OCI-LY7 (cell line): Measurements from ENCODE around the gene SPRR1B. TPM values are rescaled to one million over a fixed set of nuclear protein-coding genes. Genes with fewer than 3 reads are reported as not detected.
"Not testable (repeated sequence)": the region's sequence is repeated elsewhere in the genome, so short reads cannot be mapped to it uniquely, and the experiment has no call there.

Experiments
- BruUV-seq: library from RNA; stranded (reverse); fragments of 400-500 nt; replicated peaks from 2 replicates; lab custom pipeline; 2021; lab: Mats Ljungman, UMichigan
- CTCF ChIA-PET: fragments of 300-600 bp; sonication (Branson Sonifier 250); formaldehyde crosslinking; loops from one replicate; lab custom pipeline; 2022; ENCODE audit warnings: antibody characterized with exemption; ENCODE audit not compliant: unreplicated experiment; lab: Charles Lee
- POLR2A ChIA-PET: fragments of 300-600 bp; sonication (Branson Sonifier 250); formaldehyde crosslinking; loops from one replicate; lab custom pipeline; 2022; ENCODE audit warnings: antibody characterized with exemption; lab: Charles Lee
- DNase-seq: peaks from one replicate; pipeline ENCODE4 v3.0.0-alpha.2; 2015; ENCODE audit warnings: low spot score
- H2AFZ ChIP-seq: fragments of 200-600 bp; sonication (generic), shearing (Covaris generic); 2 replicates; pipeline ENCODE4 v1.6.1; 2014; ENCODE audit warnings: mild to moderate bottlenecking, antibody characterized with exemption, low read length, moderate library complexity
- H3K27ac ChIP-seq: fragments of 200-600 bp; sonication (generic); 2 replicates; pipeline ENCODE4 v1.5.1; 2014; ENCODE audit warnings: mixed run types, low read depth, mild to moderate bottlenecking, moderate library complexity, low read length, inconsistent platforms; ENCODE audit not compliant: poor library complexity, severe bottlenecking
- H3K36me3 ChIP-seq: fragments of 200-600 bp; sonication (generic); 2 replicates; pipeline ENCODE4 v1.6.1; 2014; ENCODE audit warnings: mild to moderate bottlenecking, antibody characterized with exemption, low read length, moderate library complexity, mixed read lengths; ENCODE audit not compliant: insufficient read depth
- H3K4me1 ChIP-seq: fragments of 200-600 bp; sonication (generic); 2 replicates; pipeline ENCODE4 v1.5.1; 2014; ENCODE audit warnings: mild to moderate bottlenecking, low read length; ENCODE audit not compliant: insufficient read depth, poor library complexity, severe bottlenecking
- H3K4me2 ChIP-seq: fragments of 200-600 bp; sonication (generic); 2 replicates; pipeline ENCODE4 v1.6.1; 2014; ENCODE audit warnings: mild to moderate bottlenecking, low read length
- H3K4me3 ChIP-seq: fragments of 200-600 bp; sonication (generic); 2 replicates; pipeline ENCODE4 v1.5.1; 2014; ENCODE audit warnings: mild to moderate bottlenecking, low read depth, low read length; ENCODE audit not compliant: poor library complexity, severe bottlenecking
- H3K79me2 ChIP-seq: fragments of 200-600 bp; sonication (generic); 2 replicates; pipeline ENCODE4 v1.6.1; 2016; ENCODE audit warnings: low read depth, mild to moderate bottlenecking, low read length, moderate library complexity, mixed read lengths; ENCODE audit not compliant: insufficient read depth
- H3K9me2 ChIP-seq: fragments of 200-600 bp; sonication (generic); 2 replicates; pipeline ENCODE4 v1.6.1; 2016; ENCODE audit warnings: mild to moderate bottlenecking, low read length, mixed read lengths; ENCODE audit not compliant: insufficient read depth
- H3K9me3 ChIP-seq: fragments of 200-600 bp; sonication (generic); 2 replicates; pipeline ENCODE4 v1.6.1; 2014; ENCODE audit warnings: mild to moderate bottlenecking, mixed run types, low read length, mixed read lengths
- H4K20me1 ChIP-seq: fragments of 200-600 bp; sonication (generic); 2 replicates; pipeline ENCODE4 v1.6.1; 2014; ENCODE audit warnings: mild to moderate bottlenecking, antibody characterized with exemption, low read length, moderate library complexity, mixed read lengths; ENCODE audit not compliant: insufficient read depth
- CTCF ChIP-seq: fragments of 200-600 bp; sonication (generic); conservative IDR thresholded peaks from 2 replicates; pipeline ENCODE4 v1.5.1; 2014; ENCODE audit warnings: mild to moderate bottlenecking, antibody characterized with exemption, low read length, moderate library complexity, mixed read lengths
- EZH2phosphoT487 ChIP-seq: fragments of 200-600 bp; sonication (generic); IDR thresholded peaks from 2 replicates; pipeline ENCODE4 v1.6.1; 2018; ENCODE audit warnings: low read depth, borderline replicate concordance, mild to moderate bottlenecking, mixed run types, antibody characterized with exemption, low read length, moderate library complexity, mixed read lengths
- intact Hi-C: fragments of 100-400 bp; cut with micrococcal nuclease; formaldehyde crosslinking; loops from one replicate; pipeline ENCODE4 v1.10.0; 2022; ENCODE audit not compliant: unreplicated experiment
- total RNA-seq, 2 experiments: library from RNA; depleted of rRNA in 1 of 2; stranded (reverse); fragments of >200 nt in 1 of 2; shearing (Covaris generic) in 1 of 2; gene quantifications; 2 replicates each; pipeline ENCODE4 v1.2.3, GENCODE V29; 2014 to 2022

SPRR1B gene
- total RNA-seq, 2 experiments from 2014 or later, result not detected

- intact Hi-C loops, result no loop called here
- no peak overlapping the region for H3K27ac ChIP-seq
- CTCF ChIA-PET, result no interaction called here
Observed at GRCh38 chr1:153035211-153035610, 4.2 kb downstream of the SPRR1B start.

GRCh38 chr1:153040950-153041631 lies 10.1 kb downstream of the SPRR1B start, which contains the start of gene SPRR2D:
SPRR2D (minus strand) TSS chr1:153041120; CDS start chr1:153040346, 774 bp downstream.
- no peaks in the 10 kb centered on the region for H3K9me3 ChIP-seq
- intact Hi-C loops, result no loop called here
- BruUV-seq, result no TSS peak
- no peak within 1 kb of the TSS for H2AFZ ChIP-seq
- TF ChIP-seq CTCF (no peak), EZH2phosphoT487 (no peak)
- ChIA-PET POLR2A (no interaction called here), CTCF (no interaction called here)
- no peak for DNase-seq
- H4K20me1 ChIP-seq, result no peaks in the 10 kb centered on the region
- no peak within 1 kb of the TSS for H3K4me2 ChIP-seq
- no peaks in the 10 kb centered on the region for H3K36me3 ChIP-seq
- H3K4me1 ChIP-seq, result no peaks in the 10 kb centered on the region
- H3K4me3 ChIP-seq, result no peak within 1 kb of the TSS
- no peaks in the 10 kb centered on the region for H3K9me2 ChIP-seq
- H3K79me2 ChIP-seq, result no peaks in the 10 kb centered on the region
- H3K27ac ChIP-seq, result no peak within 1 kb of the TSS

More at GRCh38 chr1:153035211-153035610, 4.2 kb downstream of the SPRR1B start:
- H3K79me2 ChIP-seq, result no peaks in the 10 kb centered on the region
- BruUV-seq, result no TSS peak
- H3K4me2 ChIP-seq, result no peak overlapping the region
- no peaks in the 10 kb centered on the region for H3K36me3 ChIP-seq
- no peaks in the 10 kb centered on the region for H3K9me2 ChIP-seq
- POLR2A ChIA-PET, result no interaction called here
- TF ChIP-seq EZH2phosphoT487, result no peak
- no peaks in the 10 kb centered on the region for H4K20me1 ChIP-seq
- no peaks in the 10 kb centered on the region for H3K9me3 ChIP-seq
- H3K4me1 ChIP-seq, result no peaks in the 10 kb centered on the region
- H3K4me3 ChIP-seq, result no peak overlapping the region
- no peak overlapping the region for H2AFZ ChIP-seq
- no peak for DNase-seq

- H3K4me3 ChIP-seq, result no peak overlapping the region
- TF ChIP-seq CTCF (no peak), EZH2phosphoT487 (no peak)
- ChIA-PET CTCF (no interaction called here), POLR2A (interaction anchor here (0.6 to 0.7 kb wide), 2 partner anchors 12 to 165 kb away, joined by 3 read pairs; no protein-coding TSS in a partner anchor)
- no peaks in the 10 kb centered on the region for H3K79me2 ChIP-seq
- no peak overlapping the region for H3K4me2 ChIP-seq
- H3K9me2 ChIP-seq, result no peaks in the 10 kb centered on the region
- BruUV-seq, result no TSS peak
- no peaks in the 10 kb centered on the region for H3K9me3 ChIP-seq
- no peak for DNase-seq
- H3K27ac ChIP-seq, result no peak overlapping the region
- H4K20me1 ChIP-seq, result no peaks in the 10 kb centered on the region
- intact Hi-C loops, result no loop called here
- H3K36me3 ChIP-seq, result no peaks in the 10 kb centered on the region
- H3K4me1 ChIP-seq, result no peaks in the 10 kb centered on the region
- H2AFZ ChIP-seq, result no peak overlapping the region
Observed at GRCh38 chr1:153049211-153049610, 18.2 kb downstream of the SPRR1B start.

- H4K20me1 ChIP-seq, H3K27ac ChIP-seq, H3K9me3 ChIP-seq, H3K36me3 ChIP-seq, H3K9me2 ChIP-seq, BruUV-seq, H3K4me2 ChIP-seq, intact Hi-C loops, POLR2A ChIA-PET, H3K4me3 ChIP-seq, H3K4me1 ChIP-seq, DNase-seq, CTCF ChIA-PET, H3K79me2 ChIP-seq, H2AFZ ChIP-seq: not testable (repeated sequence)
Observed at GRCh38 chr1:153056111-153056510, 25.1 kb downstream of the SPRR1B start.
